ENCODE measurements around the gene MRTFA. TPM values are rescaled to one million over a fixed set of nuclear protein-coding genes. Genes with fewer than 3 reads are reported as not detected.

MRTFA gene
- total and polyA plus RNA-seq, 9 of the 15 experiments (the other 6 are each of a cell fraction or from before 2014, with no cell fraction given) = 0.84 to 21.1 (median 3.7) TPM

DNA sequence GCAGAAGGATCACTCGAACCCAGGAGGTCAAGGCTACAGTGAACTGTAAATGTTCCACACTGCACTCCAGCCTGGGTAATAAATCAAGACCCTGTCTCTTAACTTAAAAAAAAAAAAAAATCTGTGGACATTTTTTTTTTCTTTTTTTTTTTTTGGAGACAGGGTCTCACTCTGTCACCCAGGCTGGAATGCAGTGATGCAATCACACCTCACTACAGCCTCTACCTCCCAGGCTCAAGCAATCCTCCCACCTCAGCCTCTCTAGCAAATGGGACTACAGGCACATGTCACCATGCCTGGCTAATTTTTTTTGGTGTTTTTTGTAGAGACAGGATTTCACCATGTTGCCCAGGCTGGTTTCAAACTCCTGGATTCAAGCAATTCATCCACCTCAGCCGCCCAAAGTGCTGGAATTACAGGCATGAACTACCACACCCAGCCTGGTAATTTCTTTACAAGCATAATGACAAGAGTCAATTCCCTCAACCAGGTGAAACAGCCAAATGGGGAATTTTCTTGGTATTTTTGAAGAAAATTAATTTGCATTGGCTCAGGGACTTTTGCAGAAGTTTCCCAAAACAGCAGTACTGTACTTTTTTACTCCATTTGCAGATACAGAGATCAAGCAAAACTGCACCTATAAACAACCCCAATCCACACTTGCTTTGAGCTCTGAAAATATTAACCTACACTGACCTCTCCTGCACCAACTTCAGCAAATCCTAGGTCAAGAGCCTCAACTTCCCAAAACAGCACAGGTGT lies 44.0 kb downstream of the MRTFA start (continued):
- TF ChIP-seq ZNF318 (IDR thresholded peaks at IDR 0.05; ENCODE audit: borderline replicate concordance in 1 of 2, low read depth in 1 of 2) (no peak), RBM25 (IDR thresholded peaks at IDR 0.05; ENCODE audit: low read depth, low read length, severe bottlenecking) (no peak)
